Smooth muscle cell of the pulmonary artery (primary cell): ENCODE data around the gene CLEC16A. TPM values are rescaled to one million over a fixed set of nuclear protein-coding genes. Genes with fewer than 3 reads are reported as not detected.

Experiments
- total RNA-seq: library from RNA; depleted of rRNA; stranded (reverse); fragments of >200 nt; gene quantifications from 2 replicates; pipeline ENCODE4 v1.2.3, GENCODE V29; 2014

CLEC16A gene
- total RNA-seq, result 15.5 and 17.0 TPM in 2 replicates

GRCh38 chr16:10944249-10945064 lies at the start of gene CLEC16A:
Gene CLEC16A (plus strand): TSS chr16:10944564. CDS start chr16:10944718, 154 bp downstream.

GRCh38 chr16:10942352-10943063 lies 1.9 kb upstream of the CLEC16A start, which contains the start of gene DEXI:
Gene DEXI (minus strand): TSS chr16:10942468. CDS start chr16:10942005, 463 bp downstream.

Other genes starting within 250 kb of the CLEC16A start
- gene TEKT5, start 249.6 kb upstream of the CLEC16A start, total RNA-seq, result 0.07 and 0.13 TPM in 2 replicates
- gene NUBP1, start 200.7 kb upstream of the CLEC16A start, total RNA-seq, result 12.5 and 13.6 TPM in 2 replicates
- gene TVP23A, start 125.8 kb upstream of the CLEC16A start, total RNA-seq, result 0.07 TPM in 1 of 2 replicates, not detected in the other
- gene CIITA, start 67.4 kb upstream of the CLEC16A start, total RNA-seq, result 0.10 and 1.1 TPM in 2 replicates
- 41.8 and 48.2 TPM in 2 replicates for gene DEXI, start 2.1 kb upstream of the CLEC16A start, total RNA-seq